Measurements from ENCODE around the gene ADAMTS2.

The ADAMTS2 gene

GRCh38 chr5:179292681-179293635, 52.3 kb downstream of the ADAMTS2 start:
- Histone ChIP-seq H2AFZ (ENCODE audit: low read length) (no peak overlapping the region), H3K9ac (ENCODE audit: low read length) (no peak overlapping the region), H3K9me3 (ENCODE audit: low read length) (no peaks in the 10 kb centered on the region), H3K4me1 (ENCODE audit: insufficient read depth, low read length, severe bottlenecking) (no peaks in the 10 kb centered on the region), H3K9me2 (ENCODE audit: low read depth, low read length) (no peaks in the 10 kb centered on the region), H3K79me2 (ENCODE audit: insufficient read depth, low read length) (no peaks in the 10 kb centered on the region), H3K27ac (ENCODE audit: low read depth, low read length, poor library complexity, severe bottlenecking) (no peak overlapping the region), H3K36me3 (ENCODE audit: insufficient read depth, low read length) (no peaks in the 10 kb centered on the region), H3K4me2 (ENCODE audit: low read length) (no peak overlapping the region), H3K4me3 (ENCODE audit: low read depth, low read length, poor library complexity, severe bottlenecking) (no peak overlapping the region), H3K27me3 (ENCODE audit: insufficient read depth, low read length) (0 out of 2 replicates have a peak, but pooled peaks cover 8% of the 10 kb centered on the region), H3F3A (ENCODE audit: insufficient read depth, low read length) (no peaks in the 10 kb centered on the region), H4K20me1 (ENCODE audit: insufficient read depth, low read length) (no peaks in the 10 kb centered on the region)
- TF ChIP-seq EZH2 (IDR thresholded peaks at IDR 0.05; ENCODE audit: borderline replicate concordance, low read length) (no peak), CTCF (IDR thresholded peaks at IDR 0.05; ENCODE audit: low read length) (no peak)

GRCh38 chr5:179292202-179292601, 53.1 kb downstream of the ADAMTS2 start:
- no peak overlapping the region for H3K9ac ChIP-seq (ENCODE audit: low read length)
- H4K20me1 ChIP-seq (ENCODE audit: insufficient read depth, low read length): no peaks in the 10 kb centered on the region
- no peak overlapping the region for H3K4me2 ChIP-seq (ENCODE audit: low read length)
- TF ChIP-seq EZH2 (IDR thresholded peaks at IDR 0.05; ENCODE audit: borderline replicate concordance, low read length) (no peak), CTCF (IDR thresholded peaks at IDR 0.05; ENCODE audit: low read length) (no peak)
- no peak overlapping the region for H2AFZ ChIP-seq (ENCODE audit: low read length)
- no peak overlapping the region for H3K4me3 ChIP-seq (ENCODE audit: low read depth, low read length, poor library complexity, severe bottlenecking)
- H3F3A ChIP-seq (ENCODE audit: insufficient read depth, low read length): no peaks in the 10 kb centered on the region
- 0 out of 2 replicates have a peak, but pooled peaks cover 8% of the 10 kb centered on the region for H3K27me3 ChIP-seq (ENCODE audit: insufficient read depth, low read length)
- no peak overlapping the region for H3K27ac ChIP-seq (ENCODE audit: low read depth, low read length, poor library complexity, severe bottlenecking)
- no peaks in the 10 kb centered on the region for H3K79me2 ChIP-seq (ENCODE audit: insufficient read depth, low read length)
- no peaks in the 10 kb centered on the region for H3K36me3 ChIP-seq (ENCODE audit: insufficient read depth, low read length)
- no peaks in the 10 kb centered on the region for H3K9me2 ChIP-seq (ENCODE audit: low read depth, low read length)
- H3K4me1 ChIP-seq (ENCODE audit: insufficient read depth, low read length, severe bottlenecking): no peaks in the 10 kb centered on the region
- no peaks in the 10 kb centered on the region for H3K9me3 ChIP-seq (ENCODE audit: low read length)

GRCh38 chr5:179290681-179291540, 54.4 kb downstream of the ADAMTS2 start:
- Histone ChIP-seq H3K4me1 (ENCODE audit: insufficient read depth, low read length, severe bottlenecking) (no peaks in the 10 kb centered on the region), H3K9me3 (ENCODE audit: low read length) (no peaks in the 10 kb centered on the region), H3K79me2 (ENCODE audit: insufficient read depth, low read length) (no peaks in the 10 kb centered on the region), H3K4me2 (ENCODE audit: low read length) (no peak overlapping the region), H3K36me3 (ENCODE audit: insufficient read depth, low read length) (no peaks in the 10 kb centered on the region), H3K27ac (ENCODE audit: low read depth, low read length, poor library complexity, severe bottlenecking) (no peak overlapping the region), H3F3A (ENCODE audit: insufficient read depth, low read length) (no peaks in the 10 kb centered on the region), H3K27me3 (ENCODE audit: insufficient read depth, low read length) (0 out of 2 replicates have a peak, but pooled peaks cover 8% of the 10 kb centered on the region), H3K9me2 (ENCODE audit: low read depth, low read length) (no peaks in the 10 kb centered on the region), H3K9ac (ENCODE audit: low read length) (no peak overlapping the region), H3K4me3 (ENCODE audit: low read depth, low read length, poor library complexity, severe bottlenecking) (no peak overlapping the region), H2AFZ (ENCODE audit: low read length) (no peak overlapping the region), H4K20me1 (ENCODE audit: insufficient read depth, low read length) (no peaks in the 10 kb centered on the region)
- TF ChIP-seq CTCF (IDR thresholded peaks at IDR 0.05; ENCODE audit: low read length) (no peak), EZH2 (IDR thresholded peaks at IDR 0.05; ENCODE audit: borderline replicate concordance, low read length) (no peak)

Measured in OCI-LY1 (cell line).